Superior temporal gyrus (tissue), 1 donor: ENCODE measurements around the gene BIRC7.

Experiments used
- DNase-seq: peaks from one replicate; pipeline ENCODE4 v3.0.0-alpha.2; 2016; ENCODE audit errors: extremely low spot score

BIRC7 gene

DNA sequence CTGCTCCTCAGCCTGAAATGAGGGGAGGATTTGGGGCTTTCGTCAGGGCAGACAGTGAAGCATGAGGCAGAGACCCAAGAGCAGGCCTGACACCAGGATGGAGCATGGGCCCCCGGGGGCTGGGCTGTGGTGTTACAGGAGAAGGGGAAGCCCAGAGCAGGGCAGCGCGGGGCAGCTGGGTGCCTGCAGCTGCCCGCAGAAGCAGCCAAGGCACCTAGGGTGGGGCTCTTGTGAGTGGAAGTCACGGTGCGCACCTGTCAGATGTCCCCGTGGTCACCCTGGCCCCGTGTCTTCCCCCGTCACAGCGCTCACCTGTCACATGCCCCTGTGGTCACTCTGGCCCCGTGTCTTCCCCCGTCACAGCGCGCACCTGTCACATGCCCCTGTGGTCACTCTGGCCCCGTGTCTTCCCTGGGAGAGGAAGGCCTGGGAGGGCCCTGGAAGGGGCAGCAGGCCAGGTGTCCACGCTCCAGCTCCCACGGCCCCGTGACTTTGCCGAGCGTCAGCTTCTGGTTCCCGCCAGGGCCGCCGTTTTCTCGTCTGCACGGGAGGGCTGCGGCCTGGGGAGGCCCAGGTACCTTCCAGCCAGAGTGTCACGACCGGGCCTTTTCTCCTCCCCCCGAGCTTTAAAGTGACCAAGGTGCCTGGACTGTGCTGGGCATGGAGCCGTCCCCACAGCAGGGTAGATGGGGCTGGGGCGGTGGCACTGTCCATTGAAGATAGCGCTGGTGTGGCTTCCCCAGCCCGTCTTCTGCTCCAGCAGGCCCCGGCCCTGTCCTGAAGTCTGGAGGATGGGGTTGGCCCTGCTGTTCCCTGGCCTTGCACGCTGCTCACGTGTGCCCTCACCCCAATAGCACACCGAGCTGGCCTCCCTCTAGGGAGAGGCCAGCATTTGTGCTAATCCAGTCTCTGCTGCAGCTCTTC, 46.3 kb downstream of the BIRC7 start:
- DNase-seq = no peak

DNA sequence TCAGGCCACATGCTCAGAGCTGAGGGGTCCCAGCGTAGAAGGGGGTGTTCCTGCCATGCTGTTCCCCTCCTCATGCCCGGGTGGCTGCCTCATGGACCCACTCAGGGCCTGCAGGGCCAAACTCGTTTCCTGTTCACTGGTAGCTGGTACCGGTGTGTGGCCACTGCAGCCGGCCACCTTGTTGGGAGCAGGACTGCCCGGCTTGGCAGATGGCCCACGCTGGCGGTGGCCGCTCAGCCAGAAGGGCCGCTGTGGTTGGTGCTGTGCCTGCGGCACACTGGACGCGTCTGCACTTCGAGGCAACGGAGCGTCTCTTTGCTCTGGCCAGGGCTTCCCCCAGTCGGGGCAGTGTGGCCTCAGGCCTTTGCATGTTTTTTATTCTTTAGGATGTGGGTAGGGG, 47.2 kb downstream of the BIRC7 start:
- no peak for DNase-seq

DNA sequence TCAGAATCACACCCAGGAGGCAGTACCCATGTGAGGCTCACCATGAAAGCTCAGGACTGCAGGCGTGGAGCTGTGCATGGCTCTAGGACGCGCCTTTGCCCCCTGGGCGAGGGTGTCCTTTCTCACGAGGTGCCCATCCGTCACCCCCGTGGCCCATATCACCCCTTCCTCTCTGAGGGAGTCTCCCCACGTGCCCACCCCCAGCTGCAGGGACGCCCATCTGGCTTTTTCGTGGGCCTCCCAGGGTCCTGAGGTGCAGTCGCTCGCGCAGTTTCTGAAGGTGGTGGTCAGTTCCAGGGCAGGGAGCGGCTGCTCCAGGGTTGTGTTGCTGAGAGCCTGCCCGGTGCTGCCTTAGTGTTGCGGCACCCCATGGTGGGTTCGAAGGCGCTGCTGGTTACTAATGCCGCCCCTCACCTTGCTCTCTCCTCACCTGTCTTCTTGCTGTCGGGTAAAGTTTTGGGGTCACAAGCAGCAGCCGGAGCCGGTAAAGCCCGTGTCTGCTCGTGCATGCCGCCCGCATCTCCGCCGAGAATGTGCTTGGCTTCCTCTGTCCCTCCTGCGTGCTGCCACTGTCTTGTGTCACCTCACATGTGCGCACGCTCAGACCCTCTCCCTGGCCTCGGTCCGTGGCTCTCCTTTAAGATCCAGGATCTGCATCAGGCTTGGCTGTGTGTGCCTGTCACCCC, 47.8 kb downstream of the BIRC7 start:
- DNase-seq = no peak

DNA sequence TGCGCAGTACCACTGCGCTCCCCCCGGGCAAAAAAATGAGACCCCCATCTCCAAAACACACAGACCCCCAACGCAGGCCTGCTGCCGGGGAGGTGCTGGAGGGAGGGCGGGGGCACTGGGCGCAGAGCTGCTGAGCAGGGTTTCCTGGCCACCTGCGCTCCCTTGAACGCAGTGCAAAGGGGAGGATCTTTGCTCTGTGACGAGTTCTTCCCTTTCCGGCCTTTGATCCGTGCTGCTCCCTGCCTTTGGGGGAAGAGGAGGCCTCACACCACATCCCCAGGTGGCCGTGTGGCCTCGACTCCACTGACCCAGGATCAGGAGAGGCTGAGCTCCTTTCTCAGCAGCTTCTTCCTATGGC, 48.4 kb downstream of the BIRC7 start:
- no peak for DNase-seq

DNA sequence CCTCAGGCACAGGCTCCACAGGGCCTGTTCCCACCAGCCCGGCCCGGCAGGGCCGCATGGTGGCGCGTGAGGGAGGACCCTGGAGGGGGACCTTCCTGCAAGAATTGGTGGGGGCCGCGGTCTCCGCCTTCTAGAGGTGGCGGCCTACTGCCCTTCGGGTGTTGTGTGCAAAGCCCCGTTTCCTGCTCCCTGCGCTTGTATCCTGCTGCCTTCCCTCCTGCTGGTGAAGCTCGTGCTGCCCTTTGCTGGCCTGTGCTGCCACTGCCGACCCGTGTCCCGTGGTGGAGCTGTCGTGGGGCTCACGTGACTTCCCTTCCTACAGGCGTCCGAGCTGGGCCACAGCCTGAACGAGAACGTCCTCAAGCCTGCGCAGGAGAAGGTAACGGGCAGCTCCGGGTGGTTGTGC, 48.8 kb downstream of the BIRC7 start:
- DNase-seq = no peak

DNA sequence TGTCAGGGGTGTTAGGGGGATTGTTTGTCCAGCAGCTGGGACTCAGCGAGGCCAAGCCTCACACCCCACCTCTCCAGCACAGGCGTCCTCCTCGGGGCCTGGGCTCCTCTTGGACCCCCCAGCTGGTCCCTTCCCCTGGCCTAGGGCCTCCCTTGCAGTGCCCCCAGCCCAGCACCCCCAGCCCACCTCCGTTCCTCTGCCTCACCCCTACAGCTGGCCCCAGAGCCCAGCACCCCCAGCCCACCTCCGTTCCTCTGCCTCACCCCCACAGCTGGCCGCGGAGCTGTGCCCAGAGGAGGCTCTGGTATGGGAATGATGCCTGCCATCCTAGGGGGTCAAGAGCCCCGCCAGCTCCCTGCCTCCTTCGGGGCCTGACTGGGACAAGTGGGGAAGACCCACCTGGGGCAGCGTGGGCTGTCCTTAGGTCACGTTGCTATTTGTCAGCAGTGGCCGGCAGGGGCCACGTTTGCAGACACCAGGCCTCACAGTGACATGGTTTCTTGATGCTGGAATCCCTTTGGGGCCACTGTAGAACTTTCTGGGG, 49.3 kb downstream of the BIRC7 start:
- no peak for DNase-seq

DNA sequence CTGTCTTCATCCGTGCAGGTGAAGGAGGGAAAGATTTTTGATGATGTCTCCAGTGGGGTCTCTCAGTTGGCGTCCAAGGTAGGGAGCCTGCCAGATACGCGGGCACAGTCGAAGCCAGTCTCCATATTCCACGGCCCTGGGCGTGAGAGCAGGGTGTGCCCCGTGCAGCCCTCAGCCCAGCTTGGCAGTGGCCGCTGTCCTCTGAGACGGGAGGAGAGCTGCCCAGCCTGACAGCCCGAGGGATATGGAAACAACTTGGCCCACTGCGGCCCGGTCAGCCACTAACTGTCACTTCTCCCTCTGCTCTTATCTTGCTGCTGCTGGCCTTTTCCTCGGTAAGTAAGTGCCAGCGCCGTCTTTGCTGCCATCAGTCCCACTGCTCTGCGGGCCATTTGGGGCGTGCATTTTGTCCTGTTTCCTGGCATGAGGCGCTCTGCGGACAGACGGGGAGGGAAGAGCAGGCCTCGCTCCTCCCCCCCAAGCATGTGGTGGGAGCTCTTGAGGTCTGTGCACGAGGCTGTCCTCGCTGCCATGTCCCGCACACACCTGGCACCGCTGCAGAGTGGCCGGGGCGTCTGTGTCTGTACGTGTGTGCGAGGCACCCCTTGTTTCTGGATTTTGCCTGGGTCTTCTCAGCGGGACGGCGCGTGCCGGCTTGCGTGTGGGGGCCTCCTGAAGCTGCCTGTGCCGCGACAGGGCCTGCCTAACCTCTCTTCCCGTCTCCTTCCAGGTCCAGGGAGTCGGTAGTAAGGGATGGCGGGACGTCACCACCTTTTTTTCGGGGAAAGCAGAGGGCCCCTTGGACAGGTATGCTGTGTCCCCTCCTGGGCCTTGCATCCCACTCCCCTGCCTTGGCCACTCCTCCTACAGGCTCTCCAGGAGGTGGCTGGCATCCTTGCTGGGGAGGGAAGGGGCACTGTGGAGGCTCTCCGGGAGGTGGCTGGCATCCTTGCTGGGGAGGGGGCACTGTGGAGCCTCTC, 50.2 kb downstream of the BIRC7 start:
- no peak for DNase-seq

DNA sequence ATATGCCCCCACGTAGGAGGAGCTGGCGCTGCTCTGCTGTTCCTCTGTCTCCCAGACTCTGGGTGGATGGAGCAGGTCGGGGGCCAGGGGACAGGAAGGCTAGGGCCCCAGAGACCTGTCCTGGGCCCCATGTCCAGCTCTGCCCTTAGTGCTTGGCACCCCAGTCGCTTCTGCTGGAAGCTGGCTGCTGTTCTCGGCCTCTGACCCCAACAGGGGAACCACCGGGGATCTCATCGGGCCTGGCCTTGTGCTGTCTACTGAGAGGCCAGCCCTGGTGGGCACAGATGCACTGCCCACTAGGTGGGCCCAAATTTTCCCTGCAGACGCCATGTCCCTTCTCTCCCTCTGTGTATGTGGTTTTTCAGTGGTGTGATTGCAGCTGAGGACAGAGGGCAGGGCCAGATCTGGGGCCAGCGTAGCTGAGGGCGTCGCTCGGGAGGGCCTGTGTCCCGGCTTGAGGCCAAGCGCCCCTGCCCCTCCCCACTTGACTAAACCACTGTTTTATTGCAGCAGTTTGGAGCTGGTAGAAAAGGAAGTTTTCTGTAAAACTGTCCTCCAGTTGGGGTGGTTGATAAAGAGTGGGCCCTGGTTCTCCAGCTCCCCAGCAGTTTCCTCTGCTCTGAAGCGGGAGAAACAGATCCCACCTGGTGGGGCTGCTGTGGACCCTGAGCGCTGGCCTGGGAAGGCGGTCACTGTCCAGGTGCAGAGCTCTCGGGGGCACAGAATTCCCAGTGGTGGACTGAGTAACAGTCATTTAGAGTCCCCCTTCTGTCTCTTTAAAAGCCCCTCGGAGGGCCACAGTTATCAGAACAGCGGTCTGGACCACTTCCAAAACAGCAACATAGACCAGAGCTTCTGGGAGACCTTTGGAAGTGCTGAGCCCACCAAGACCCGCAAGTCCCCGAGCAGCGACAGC, 51.3 kb downstream of the BIRC7 start:
- no peak for DNase-seq

DNA sequence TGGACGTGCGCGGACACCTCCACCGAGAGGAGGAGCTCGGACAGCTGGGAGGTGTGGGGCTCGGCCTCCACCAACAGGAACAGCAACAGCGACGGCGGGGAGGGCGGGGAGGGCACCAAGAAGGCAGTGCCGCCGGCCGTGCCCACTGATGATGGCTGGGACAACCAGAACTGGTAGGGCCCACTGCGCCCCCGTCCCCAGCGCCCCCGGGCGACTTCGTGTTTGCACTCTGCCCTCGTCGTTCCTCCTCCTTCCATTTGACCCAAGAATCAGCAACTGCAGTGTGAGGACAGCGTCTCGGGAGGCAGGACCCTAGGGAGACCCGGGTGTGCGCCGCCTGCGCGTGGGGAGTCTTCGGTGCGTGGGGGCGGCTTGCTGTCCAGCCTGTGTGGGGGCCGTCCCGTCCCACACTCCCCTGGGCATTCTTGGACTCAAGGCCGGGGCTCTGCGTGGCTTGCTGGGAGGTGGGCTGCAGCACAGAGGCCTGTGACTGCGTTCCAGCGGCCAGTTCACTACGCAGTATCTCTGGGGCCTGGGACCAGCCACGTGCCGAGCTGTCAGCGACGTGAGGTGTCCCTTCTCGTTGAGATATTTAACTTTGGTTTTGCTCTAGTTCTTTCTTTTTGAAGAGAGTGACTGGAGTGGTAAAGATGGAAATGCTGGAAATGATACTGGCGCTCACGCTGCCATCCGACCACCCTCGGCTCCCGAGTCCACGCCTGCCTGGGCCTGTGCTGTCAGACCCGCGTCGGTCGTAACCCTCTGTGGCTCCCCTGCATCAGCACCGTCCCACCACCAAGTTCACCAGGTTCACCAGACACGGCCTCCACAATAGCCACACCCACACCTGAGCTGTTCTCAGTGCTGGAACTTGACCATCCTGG, 52.2 kb downstream of the BIRC7 start:
- no peak for DNase-seq

DNA sequence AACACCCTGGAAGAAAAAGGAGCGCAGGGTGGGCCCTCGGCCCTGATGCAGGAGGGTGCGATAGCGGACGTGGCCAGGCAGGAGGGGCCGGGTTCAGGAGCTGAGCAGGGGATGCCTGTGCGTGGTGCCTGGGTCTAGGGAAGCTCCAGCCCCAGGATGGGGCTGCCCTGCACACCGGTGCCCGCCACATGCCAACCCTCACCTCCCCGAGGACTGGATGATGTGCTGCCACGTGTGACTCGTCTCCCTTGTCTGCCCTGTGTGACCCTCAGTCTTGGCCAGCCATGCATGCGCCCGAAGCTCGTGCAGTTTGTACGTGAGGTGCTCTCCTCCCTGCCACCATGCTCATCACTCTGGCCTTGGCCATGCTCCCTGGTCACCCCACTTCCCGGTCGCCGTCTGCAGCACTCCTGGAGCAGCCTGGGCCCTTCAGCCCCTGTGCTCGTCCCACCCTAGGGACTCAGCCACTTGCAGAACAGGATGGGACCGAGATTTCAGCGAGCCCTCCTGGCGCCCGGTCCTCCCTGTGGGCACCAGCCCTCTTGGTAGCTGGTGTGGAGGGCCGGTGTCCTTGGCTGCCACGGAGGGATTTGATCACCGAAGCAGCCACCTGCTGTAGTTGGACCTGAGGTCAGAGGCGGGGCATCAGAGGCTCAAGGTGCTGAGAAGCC, 53.0 kb downstream of the BIRC7 start:
- no peak for DNase-seq

DNA sequence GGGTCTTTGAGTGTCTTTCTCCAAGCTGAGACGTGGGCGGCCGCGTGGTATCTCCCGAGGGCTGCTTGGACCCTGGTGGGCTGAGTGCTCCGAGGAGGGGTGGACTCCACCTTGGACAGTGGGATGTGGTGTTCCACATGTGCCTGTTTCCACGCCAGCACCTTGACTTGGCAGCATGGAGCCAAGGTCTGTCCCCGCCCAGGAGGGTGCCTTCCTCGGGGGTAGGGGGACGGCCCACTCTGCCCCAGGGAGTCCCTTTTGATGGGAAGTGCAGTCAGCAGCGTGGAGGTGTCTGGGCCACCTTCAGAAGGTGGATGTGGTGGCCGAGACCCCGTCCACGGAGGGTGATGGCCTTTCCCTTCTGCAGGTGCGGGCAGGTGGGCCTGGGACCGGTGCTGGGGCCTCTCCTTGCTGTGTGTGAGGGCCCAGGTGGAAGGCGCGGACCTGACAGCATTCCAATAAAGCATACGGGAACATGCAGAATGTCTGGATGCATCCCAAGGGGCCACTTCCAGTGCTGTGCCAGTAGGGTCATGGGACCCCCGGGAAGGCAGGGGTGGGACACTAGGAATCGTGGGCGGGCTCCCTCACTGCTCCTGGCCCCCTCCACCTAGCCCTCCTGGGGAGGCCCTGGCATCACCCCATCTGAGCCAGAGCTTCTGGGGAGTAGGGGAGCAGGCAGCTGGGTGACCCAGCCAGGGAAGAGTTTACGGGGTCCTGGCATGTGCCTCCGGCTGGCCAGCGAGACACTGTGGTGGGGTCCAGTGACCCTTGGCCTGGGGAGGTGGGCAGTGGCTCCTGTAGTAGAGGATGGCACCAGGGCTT, 53.8 kb downstream of the BIRC7 start:
- no peak for DNase-seq
